PC-9 (cell line): ENCODE measurements around the gene ALCAM. TPM values are rescaled to one million over a fixed set of nuclear protein-coding genes. Genes with fewer than 3 reads are reported as not detected.

Experiments
- BruUV-seq: library from RNA; stranded (reverse); fragments of 400-500 nt; replicated peaks from 2 replicates; lab custom pipeline; 2021; lab: Mats Ljungman, UMichigan
- CTCF ChIA-PET: fragments of 300-600 bp; sonication (Branson Sonifier 250); formaldehyde crosslinking; loops from one replicate; lab custom pipeline; 2022; ENCODE audit warnings: antibody characterized with exemption; lab: Charles Lee
- POLR2A ChIA-PET: fragments of 300-600 bp; sonication (Branson Sonifier 250); formaldehyde crosslinking; loops from one replicate; lab custom pipeline; 2022; ENCODE audit warnings: antibody characterized with exemption; ENCODE audit not compliant: unreplicated experiment; lab: Charles Lee
- DNase-seq, 2 experiments: peaks; one replicate each; pipeline versions ENCODE4 v3.0.0 to v3.0.0-alpha.2; 2015 to 2022; ENCODE audit warnings: mixed read lengths in 1 of 2
- H2AFZ ChIP-seq: fragments of 200-600 bp; sonication (generic); 2 replicates; pipeline ENCODE4 v1.8.1; 2017; ENCODE audit warnings: antibody characterized with exemption
- H3F3A ChIP-seq: fragments of 200-600 bp; sonication (generic); 2 replicates; pipeline ENCODE4 v1.8.1; 2017; ENCODE audit warnings: antibody characterized with exemption, mild to moderate bottlenecking, low read depth; ENCODE audit not compliant: insufficient read depth
- H3K27ac ChIP-seq: fragments of 200-600 bp; sonication (generic); 2 replicates; pipeline ENCODE4 v1.6.1; 2016; ENCODE audit warnings: mixed run types
- H3K27me3 ChIP-seq: fragments of 200-600 bp; sonication (generic); 2 replicates; pipeline ENCODE4 v1.6.1; 2016; ENCODE audit warnings: low read depth, mixed run types; ENCODE audit not compliant: insufficient read depth
- H3K36me3 ChIP-seq: fragments of 200-600 bp; sonication (generic); 2 replicates; pipeline ENCODE4 v1.6.1; 2016; ENCODE audit warnings: low read depth, mixed run types
- H3K4me1 ChIP-seq: fragments of 200-600 bp; sonication (generic); replicated peaks from 2 replicates; pipeline ENCODE4 v1.6.1; 2016; ENCODE audit warnings: mixed run types; ENCODE audit not compliant: insufficient read depth
- H3K4me2 ChIP-seq: fragments of 200-600 bp; sonication (generic); 2 replicates; pipeline ENCODE4 v1.6.1; 2017; ENCODE audit warnings: mixed run types
- H3K4me3 ChIP-seq: fragments of 200-600 bp; sonication (generic); 2 replicates; pipeline ENCODE4 v1.6.1; 2016; ENCODE audit warnings: mixed run types
- H3K79me2 ChIP-seq: fragments of 200-600 bp; sonication (generic); 2 replicates; pipeline ENCODE4 v1.6.1; 2017; ENCODE audit warnings: low read depth, mixed run types
- H3K9me2 ChIP-seq: fragments of 200-600 bp; sonication (generic); 2 replicates; pipeline ENCODE4 v1.8.1; 2017; ENCODE audit warnings: mild to moderate bottlenecking; ENCODE audit not compliant: insufficient read depth
- H3K9me3 ChIP-seq: fragments of 200-600 bp; sonication (generic); 2 replicates; pipeline ENCODE4 v1.8.1; 2016; ENCODE audit warnings: low read depth; ENCODE audit not compliant: insufficient read depth
- H4K20me1 ChIP-seq: fragments of 200-600 bp; sonication (generic); 2 replicates; pipeline ENCODE4 v1.8.1; 2017; ENCODE audit not compliant: insufficient read depth
- EZH2 ChIP-seq: fragments of 200-600 bp; sonication (generic); IDR thresholded peaks from 2 replicates; pipeline ENCODE4 v1.8.0; 2017; ENCODE audit warnings: antibody characterized with exemption, low read depth
- intact Hi-C: fragments of 100-400 bp; cut with micrococcal nuclease; formaldehyde crosslinking; loops from one replicate; pipeline ENCODE4 v1.10.0; 2022; ENCODE audit not compliant: unreplicated experiment
- total RNA-seq: library from RNA; stranded (reverse); gene quantifications from 2 replicates; pipeline ENCODE4 v1.2.3, GENCODE V29; 2021
- TF ChIP-seq, protein P1 (sequence below): fragments of 200-600 bp; sonication (generic); conservative IDR thresholded peaks from 2 replicates; pipeline ENCODE4 v1.6.1; 2017; ENCODE audit warnings: mixed run types, antibody characterized with exemption, mild to moderate bottlenecking, moderate library complexity

The ALCAM gene
- total RNA-seq, 1 experiment from 2014 or later = 132 TPM

DNA sequence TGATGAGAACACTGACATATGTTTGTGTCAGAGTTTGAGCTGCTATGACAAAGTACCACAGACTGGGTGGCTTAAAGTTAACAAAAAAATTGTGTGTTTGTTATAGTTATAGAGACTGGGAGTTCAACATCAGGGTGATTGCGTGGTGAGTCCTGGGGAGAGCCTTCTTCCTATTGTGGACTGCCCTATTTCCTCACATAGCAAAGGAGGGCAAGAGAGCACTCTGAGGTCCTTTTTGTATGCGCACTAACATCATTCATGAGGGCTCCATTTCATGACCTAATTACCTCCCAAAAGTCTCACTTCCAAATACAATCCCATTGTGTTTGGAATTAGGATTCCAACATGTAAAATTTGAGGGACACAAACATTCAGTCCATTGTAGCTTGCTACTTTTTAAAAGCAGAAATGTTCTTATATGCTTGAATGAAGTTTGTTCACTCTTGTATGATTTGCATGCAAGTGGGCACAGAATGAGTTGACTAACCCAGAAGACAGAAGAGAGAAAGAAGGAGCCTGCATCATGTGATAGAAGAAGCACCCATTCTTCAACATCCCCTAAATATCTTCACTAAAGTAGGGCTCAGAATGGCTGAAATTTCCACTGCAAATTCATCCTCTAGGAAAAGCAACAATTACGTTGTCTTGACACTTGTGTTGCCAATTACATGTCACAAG is 18.9 kb upstream of the ALCAM start:
- Histone ChIP-seq H3K79me2 (no peaks in the 10 kb centered on the region), H3K4me1 (peaks cover 17% of the 10 kb centered on the region), H3K9me3 (no peaks in the 10 kb centered on the region), H3K27ac (no peak overlapping the region), H3K4me3 (no peak overlapping the region), H3K36me3 (no peaks in the 10 kb centered on the region), H3F3A (no peaks in the 10 kb centered on the region), H3K27me3 (no peaks in the 10 kb centered on the region), H4K20me1 (no peaks in the 10 kb centered on the region), H3K9me2 (no peaks in the 10 kb centered on the region), H2AFZ (no peak overlapping the region), H3K4me2 (no peak overlapping the region)
- TF ChIP-seq, protein P1, sequence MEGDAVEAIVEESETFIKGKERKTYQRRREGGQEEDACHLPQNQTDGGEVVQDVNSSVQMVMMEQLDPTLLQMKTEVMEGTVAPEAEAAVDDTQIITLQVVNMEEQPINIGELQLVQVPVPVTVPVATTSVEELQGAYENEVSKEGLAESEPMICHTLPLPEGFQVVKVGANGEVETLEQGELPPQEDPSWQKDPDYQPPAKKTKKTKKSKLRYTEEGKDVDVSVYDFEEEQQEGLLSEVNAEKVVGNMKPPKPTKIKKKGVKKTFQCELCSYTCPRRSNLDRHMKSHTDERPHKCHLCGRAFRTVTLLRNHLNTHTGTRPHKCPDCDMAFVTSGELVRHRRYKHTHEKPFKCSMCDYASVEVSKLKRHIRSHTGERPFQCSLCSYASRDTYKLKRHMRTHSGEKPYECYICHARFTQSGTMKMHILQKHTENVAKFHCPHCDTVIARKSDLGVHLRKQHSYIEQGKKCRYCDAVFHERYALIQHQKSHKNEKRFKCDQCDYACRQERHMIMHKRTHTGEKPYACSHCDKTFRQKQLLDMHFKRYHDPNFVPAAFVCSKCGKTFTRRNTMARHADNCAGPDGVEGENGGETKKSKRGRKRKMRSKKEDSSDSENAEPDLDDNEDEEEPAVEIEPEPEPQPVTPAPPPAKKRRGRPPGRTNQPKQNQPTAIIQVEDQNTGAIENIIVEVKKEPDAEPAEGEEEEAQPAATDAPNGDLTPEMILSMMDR = no peak
- TF ChIP-seq EZH2 = no peak
- intact Hi-C loops = no loop called here
- no TSS peak for BruUV-seq
- ChIA-PET CTCF (no interaction called here), POLR2A (no interaction called here)
- no peak for DNase-seq

DNA sequence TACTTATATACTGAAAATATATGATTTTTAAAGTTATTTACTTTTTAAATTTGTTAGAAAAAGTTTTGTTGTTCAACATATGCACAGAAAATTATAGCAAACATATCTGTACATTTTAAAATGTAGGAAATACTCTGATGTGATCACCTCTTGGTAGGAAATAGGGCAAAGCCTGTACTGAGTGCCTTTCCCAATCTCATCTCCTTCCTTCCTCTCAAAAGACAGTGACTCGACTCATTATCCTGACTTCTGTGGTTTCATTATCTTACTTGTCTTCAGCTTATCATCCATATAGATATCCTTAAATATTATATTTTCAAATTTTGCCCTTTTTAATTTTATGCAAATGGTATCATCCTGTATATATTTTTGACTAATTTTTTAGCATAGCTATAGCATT is 18.4 kb upstream of the ALCAM start:
- Histone ChIP-seq H3K79me2 (no peaks in the 10 kb centered on the region), H3K4me1 (peaks cover 23% of the 10 kb centered on the region), H3K4me2 (no peak overlapping the region), H2AFZ (no peak overlapping the region), H3K27ac (no peak overlapping the region), H3K27me3 (no peaks in the 10 kb centered on the region), H3K9me3 (no peaks in the 10 kb centered on the region), H3F3A (no peaks in the 10 kb centered on the region), H4K20me1 (no peaks in the 10 kb centered on the region), H3K36me3 (no peaks in the 10 kb centered on the region), H3K4me3 (no peak overlapping the region), H3K9me2 (no peaks in the 10 kb centered on the region)
- TF ChIP-seq, protein P1 = no peak
- TF ChIP-seq EZH2 = no peak
- ChIA-PET CTCF (no interaction called here), POLR2A (no interaction called here)
- no TSS peak for BruUV-seq
- DNase-seq = no peak
- intact Hi-C loops = no loop called here

DNA sequence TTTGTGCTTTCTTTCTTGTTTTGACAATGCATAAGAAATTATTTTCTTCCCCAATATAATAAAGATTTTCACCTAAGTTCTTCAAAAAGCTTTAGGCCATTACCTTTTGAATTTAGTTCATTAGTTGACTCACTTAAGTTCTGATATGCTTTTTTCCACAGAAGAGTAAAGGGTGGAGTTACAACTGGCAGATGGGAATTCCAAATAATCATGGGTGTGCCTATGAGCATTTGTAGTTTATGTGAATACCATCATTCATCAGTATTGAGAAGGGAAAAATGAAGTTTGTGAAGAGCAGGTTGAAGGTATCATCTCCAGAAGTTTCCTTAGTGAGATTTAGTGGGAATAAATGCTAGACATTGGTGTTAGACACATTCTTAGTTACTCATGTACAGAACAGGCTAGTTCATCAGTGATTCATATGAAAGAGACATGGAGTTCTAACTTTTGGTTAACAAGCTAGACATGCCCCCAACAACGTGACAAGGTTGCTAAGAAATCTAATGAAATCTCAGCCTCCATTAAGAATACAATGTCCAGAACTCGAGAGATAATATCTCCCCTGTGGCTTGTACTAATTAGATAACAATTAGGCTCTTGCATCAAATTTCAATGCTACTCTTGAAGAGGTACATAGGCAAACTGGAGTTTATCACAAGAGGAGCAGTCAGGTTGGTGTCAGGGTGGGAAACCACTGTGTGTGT is 16.9 kb upstream of the ALCAM start:
- CTCF ChIA-PET = no interaction called here
- POLR2A ChIA-PET = no interaction called here
- TF ChIP-seq, protein P1 = no peak
- TF ChIP-seq EZH2 = no peak

More for the DNA sequence above, 16.9 kb upstream of the ALCAM start:
- intact Hi-C loops = no loop called here
- H3K27me3 ChIP-seq = no peaks in the 10 kb centered on the region
- H3F3A ChIP-seq = no peaks in the 10 kb centered on the region
- no peaks in the 10 kb centered on the region for H4K20me1 ChIP-seq
- H2AFZ ChIP-seq = no peak overlapping the region
- H3K4me2 ChIP-seq = no peak overlapping the region
- no peak overlapping the region for H3K4me3 ChIP-seq
- BruUV-seq = no TSS peak
- no peak for DNase-seq
- H3K36me3 ChIP-seq = no peaks in the 10 kb centered on the region
- H3K9me3 ChIP-seq = no peaks in the 10 kb centered on the region
- H3K79me2 ChIP-seq = no peaks in the 10 kb centered on the region
- peaks cover 23% of the 10 kb centered on the region for H3K4me1 ChIP-seq
- no peaks in the 10 kb centered on the region for H3K9me2 ChIP-seq
- H3K27ac ChIP-seq = no peak overlapping the region
